Naive thymus-derived CD4-positive, alpha-beta T cell (primary cell): ENCODE data around the gene CCNE1. TPM values are rescaled to one million over a fixed set of nuclear protein-coding genes. Genes with fewer than 3 reads are reported as not detected.
"Not testable (repeated sequence)": the region's sequence is repeated elsewhere in the genome, so short reads cannot be mapped to it uniquely, and the experiment has no call there.

ENCODE experiments used
- ATAC-seq: fragments of 150-1000 bp; cut with Tn5 transposase; 2 replicates; pipeline ENCODE4 v1.10.0; 2021; ENCODE audit warnings: mild to moderate bottlenecking, moderate library complexity
- CTCF ChIA-PET: fragments of 350-600 bp; sonication (Branson Sonifier 250); formaldehyde crosslinking; loops from one replicate; lab custom pipeline; 2021; ENCODE audit warnings: antibody characterized with exemption; lab: Charles Lee
- POLR2A ChIA-PET: fragments of 350-600 bp; sonication (Branson Sonifier 250); formaldehyde crosslinking; loops from one replicate; lab custom pipeline; 2021; ENCODE audit warnings: antibody characterized with exemption, inconsistent platforms; lab: Charles Lee
- DNase-seq, 9 donors: peaks; one replicate each; pipeline versions ENCODE4 v3.0.0 to v3.0.0-alpha.2; 2020 to 2022; ENCODE audit warnings: mixed read lengths in 1 of 9
- H3K27ac ChIP-seq: one replicate; pipeline ENCODE4 v1.7.0; 2013; ENCODE audit warnings: mild to moderate bottlenecking, low read depth, low read length, moderate library complexity
- H3K27me3 ChIP-seq, 2 donors: one replicate each; pipeline ENCODE4 v1.7.0; 2013; ENCODE audit warnings: low read length in 2 of 2, mild to moderate bottlenecking in 2 of 2, moderate library complexity in 2 of 2; ENCODE audit not compliant: control insufficient read depth in 2 of 2, insufficient read depth in 2 of 2
- H3K36me3 ChIP-seq, 3 experiments: 1 replicate in 2 of 3; 2 replicates in 1 of 3; pipeline ENCODE4 v1.7.0; 2013; ENCODE audit warnings: low read length in 3 of 3, mild to moderate bottlenecking in 3 of 3, moderate library complexity in 1 of 3; ENCODE audit not compliant: insufficient read depth in 3 of 3, control insufficient read depth in 2 of 3
- H3K4me1 ChIP-seq, 2 donors: one replicate each; pipeline ENCODE4 v1.7.0; 2013; ENCODE audit warnings: low read length in 2 of 2, mild to moderate bottlenecking in 2 of 2, moderate library complexity in 1 of 2; ENCODE audit not compliant: control insufficient read depth in 2 of 2, insufficient read depth in 2 of 2
- H3K4me3 ChIP-seq: 2 replicates; pipeline ENCODE4 v1.7.0; 2013; ENCODE audit warnings: mild to moderate bottlenecking, low read length
- H3K9me3 ChIP-seq, 3 experiments: 1 replicate in 2 of 3; 2 replicates in 1 of 3; pipeline ENCODE4 v1.7.0; 2013; ENCODE audit warnings: low read length in 3 of 3; ENCODE audit not compliant: control insufficient read depth in 2 of 3
- H3K27ac Mint-ChIP-seq, 9 donors: one replicate each; pipeline ENCODE4 v1.8.0; 2020 to 2022; ENCODE audit warnings: mixed read lengths in 9 of 9, mild to moderate bottlenecking in 8 of 9, moderate library complexity in 5 of 9, inconsistent platforms in 2 of 9
- H3K27me3 Mint-ChIP-seq, 5 donors: one replicate each; pipeline ENCODE4 v1.8.0; 2021 to 2022; ENCODE audit warnings: mixed read lengths in 5 of 5, mild to moderate bottlenecking in 1 of 5
- H3K36me3 Mint-ChIP-seq, 5 donors: one replicate each; pipeline ENCODE4 v1.8.0; 2020 to 2022; ENCODE audit warnings: mixed read lengths in 5 of 5, mild to moderate bottlenecking in 3 of 5, inconsistent platforms in 1 of 5
- H3K4me1 Mint-ChIP-seq, 7 donors: one replicate each; pipeline ENCODE4 v1.8.0; 2020 to 2022; ENCODE audit warnings: mixed read lengths in 7 of 7, mild to moderate bottlenecking in 3 of 7, inconsistent platforms in 1 of 7
- H3K4me3 Mint-ChIP-seq, 10 donors: one replicate each; pipeline ENCODE4 v1.8.0; 2020 to 2022; ENCODE audit warnings: mild to moderate bottlenecking in 10 of 10, mixed read lengths in 10 of 10, moderate library complexity in 6 of 10, inconsistent platforms in 2 of 10
- H3K9me3 Mint-ChIP-seq, 11 donors: one replicate each; pipeline ENCODE4 v1.8.0; 2020 to 2022; ENCODE audit warnings: mixed read lengths in 11 of 11, mild to moderate bottlenecking in 4 of 11, inconsistent platforms in 1 of 11, moderate library complexity in 1 of 11
- intact Hi-C, 2 donors: fragments of 100-400 bp; cut with micrococcal nuclease; formaldehyde crosslinking; loops; one replicate each; pipeline ENCODE4 v1.15.1; 2023
- polyA plus RNA-seq, 2 donors: library from polyadenylated mRNA; unstranded; fragments of 300-500 nt; fragmentation: Illumina TruSeq; gene quantifications; one replicate each; pipeline ENCODE4 v1.2.3, GENCODE V29; 2021
- total RNA-seq, 6 experiments: library from RNA in 5 of 6; stranded (reverse) in 5 of 6; gene quantifications; 1 replicate in 5 of 6; 2 replicates in 1 of 6; pipeline ENCODE4 v1.2.3 and lab custom pipeline; 2021 to 2026

CCNE1 gene
- total and polyA plus RNA-seq, 7 experiments from 2014 or later = 1.9 to 36.1 (median 6.1) TPM

GRCh38 chr19:29795461-29796172 is 16.2 kb upstream of the CCNE1 start:
- Mint-ChIP-seq H3K36me3 (peaks cover 0 to 5% (median 0%) of the 10 kb centered on the region in 5 donors), H3K27me3 (peaks cover 0 to 7% (median 0%) of the 10 kb centered on the region in 5 donors), H3K9me3 (peaks cover 0 to 3% (median 0%) of the 10 kb centered on the region in 11 donors), H3K27ac (peak overlapping the region in 2 of 9 donors; percentile 36), H3K4me1 (peaks cover 0 to 10% (median 4%) of the 10 kb centered on the region in 7 donors), H3K4me3 (no peak overlapping the region)
- ATAC-seq (no peak), DNase-seq (no peak)
- Histone ChIP-seq H3K4me1 (no peaks in the 10 kb centered on the region), H3K27ac (no peak overlapping the region), H3K4me3 (no peak overlapping the region), H3K27me3 (no peaks in the 10 kb centered on the region), H3K36me3 (no peaks in the 10 kb centered on the region), H3K9me3 (no peaks in the 10 kb centered on the region)
- CTCF ChIA-PET = interaction anchor here (1.2 kb wide), 1 partner anchor 77 kb away, joined by 3 read pairs; no protein-coding TSS in a partner anchor
- intact Hi-C loops = no loop called here
- POLR2A ChIA-PET = interaction anchor here (1.0 to 1.1 kb wide), 2 partner anchors 19 to 189 kb away, joined by 3 to 4 read pairs; partner anchors contain the start of gene POP4

GRCh38 chr19:29796173-29796573 is 15.6 kb upstream of the CCNE1 start:
- no peaks in the 10 kb centered on the region for H3K4me1 ChIP-seq
- H3K9me3 ChIP-seq = no peaks in the 10 kb centered on the region
- ATAC-seq (no peak), DNase-seq (no peak)
- no peak overlapping the region for H3K27ac Mint-ChIP-seq
- CTCF ChIA-PET = interaction anchor here (0.6 to 1.2 kb wide), 2 partner anchors 36 to 76 kb away, joined by 3 read pairs; no protein-coding TSS in a partner anchor
- intact Hi-C loops = no loop called here
- H3K36me3 Mint-ChIP-seq = peaks cover 0 to 5% (median 0%) of the 10 kb centered on the region in 5 donors
- peaks cover 0 to 10% (median 4%) of the 10 kb centered on the region in 7 donors for H3K4me1 Mint-ChIP-seq
- H3K4me3 ChIP-seq = no peak overlapping the region
- no peaks in the 10 kb centered on the region for H3K27me3 ChIP-seq
- peaks cover 0 to 7% (median 0%) of the 10 kb centered on the region in 5 donors for H3K27me3 Mint-ChIP-seq
- no peaks in the 10 kb centered on the region for H3K36me3 ChIP-seq
- peaks cover 0 to 3% (median 0%) of the 10 kb centered on the region in 11 donors for H3K9me3 Mint-ChIP-seq
- H3K27ac ChIP-seq = no peak overlapping the region
- POLR2A ChIA-PET = interaction anchor here (1.0 to 1.1 kb wide), 2 partner anchors 18 to 190 kb away, joined by 3 to 4 read pairs; partner anchors contain the start of gene POP4
- H3K4me3 Mint-ChIP-seq = no peak overlapping the region

- CTCF ChIA-PET = interaction anchor here (0.6 kb wide), 1 partner anchor 76 kb away, joined by 3 read pairs; no protein-coding TSS in a partner anchor
- no peaks in the 10 kb centered on the region for H3K36me3 Mint-ChIP-seq
- H3K4me1 ChIP-seq = no peaks in the 10 kb centered on the region
- peaks cover 0 to 10% (median 1%) of the 10 kb centered on the region in 7 donors for H3K4me1 Mint-ChIP-seq
- no peaks in the 10 kb centered on the region for H3K9me3 ChIP-seq
- H3K27ac ChIP-seq = no peak overlapping the region
- no peaks in the 10 kb centered on the region for H3K9me3 Mint-ChIP-seq
- H3K4me3 ChIP-seq = no peak overlapping the region
- H3K27me3 ChIP-seq = no peaks in the 10 kb centered on the region
- ATAC-seq (no peak), DNase-seq (no peak)
- intact Hi-C loops = no loop called here
- H3K4me3 Mint-ChIP-seq = no peak overlapping the region
- no peaks in the 10 kb centered on the region for H3K36me3 ChIP-seq
- H3K27me3 Mint-ChIP-seq = no peaks in the 10 kb centered on the region
- POLR2A ChIA-PET = no interaction called here
- peak overlapping the region in 2 of 9 donors; percentile 29 to 50 for H3K27ac Mint-ChIP-seq
Observed at GRCh38 chr19:29798774-29799497, 12.9 kb upstream of the CCNE1 start.

GRCh38 chr19:29800100-29800825 is 11.5 kb upstream of the CCNE1 start:
- peaks cover 0 to 10% (median 4%) of the 10 kb centered on the region in 7 donors for H3K4me1 Mint-ChIP-seq
- H3K9me3 ChIP-seq = no peaks in the 10 kb centered on the region
- CTCF ChIA-PET = no interaction called here
- ATAC-seq = no peak
- no peak overlapping the region for H3K27ac ChIP-seq
- H3K27me3 ChIP-seq = no peaks in the 10 kb centered on the region
- no peaks in the 10 kb centered on the region for H3K36me3 Mint-ChIP-seq
- H3K4me1 ChIP-seq = no peaks in the 10 kb centered on the region
- H3K4me3 ChIP-seq = no peak overlapping the region
- no peaks in the 10 kb centered on the region for H3K27me3 Mint-ChIP-seq
- intact Hi-C loops = no loop called here
- peak overlapping the region in 4 of 9 donors; percentile 15 to 84 (median 42) for H3K27ac Mint-ChIP-seq
- H3K4me3 Mint-ChIP-seq = no peak overlapping the region
- H3K9me3 Mint-ChIP-seq = no peaks in the 10 kb centered on the region
- POLR2A ChIA-PET = no interaction called here
- H3K36me3 ChIP-seq = no peaks in the 10 kb centered on the region
- DNase-seq = no peak

DNA sequence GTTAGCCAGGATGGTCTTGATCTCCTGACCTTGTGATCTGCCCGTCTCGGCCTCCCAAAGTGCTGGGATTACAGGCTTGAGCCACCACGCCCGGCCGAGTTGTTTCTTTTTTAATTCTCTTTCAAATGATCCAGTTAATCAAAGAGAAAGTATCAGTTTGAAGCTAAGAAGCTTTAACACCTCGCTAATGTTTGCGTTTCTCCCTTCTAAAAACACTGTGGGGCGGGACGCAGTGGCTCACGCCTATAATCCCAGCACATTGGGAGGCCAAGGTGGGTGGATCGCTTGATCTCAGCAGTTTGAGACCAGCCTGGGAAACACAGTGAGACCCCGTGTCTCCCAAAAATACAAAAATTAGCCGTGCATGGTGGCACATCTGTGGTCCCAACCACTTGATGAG is 7.8 kb upstream of the CCNE1 start:
- H3K9me3 ChIP-seq, H3K27me3 ChIP-seq, H3K4me1 ChIP-seq, H3K27ac ChIP-seq, CTCF ChIA-PET, H3K4me1 Mint-ChIP-seq, ATAC-seq, POLR2A ChIA-PET, H3K4me3 ChIP-seq, H3K36me3 Mint-ChIP-seq, H3K27me3 Mint-ChIP-seq, H3K4me3 Mint-ChIP-seq, DNase-seq, H3K9me3 Mint-ChIP-seq, H3K36me3 ChIP-seq, intact Hi-C loops: not testable (repeated sequence)
- peak overlapping the region in 1 of 9 donors; percentile 62 for H3K27ac Mint-ChIP-seq

- CTCF ChIA-PET = no interaction called here
Observed at GRCh38 chr19:29804493-29804892, 7.3 kb upstream of the CCNE1 start.

More at GRCh38 chr19:29804493-29804892, 7.3 kb upstream of the CCNE1 start:
- no peak overlapping the region for H3K4me3 Mint-ChIP-seq
- H3K27ac Mint-ChIP-seq = peak overlapping the region in 1 of 9 donors; percentile 15
- no peak for ATAC-seq
- H3K4me1 Mint-ChIP-seq = peaks cover 0 to 8% (median 0%) of the 10 kb centered on the region in 7 donors
- POLR2A ChIA-PET = no interaction called here
- Histone ChIP-seq H3K4me3 (no peak overlapping the region), H3K36me3 (no peaks in the 10 kb centered on the region), H3K27me3 (no peaks in the 10 kb centered on the region), H3K27ac (no peak overlapping the region), H3K4me1 (no peaks in the 10 kb centered on the region), H3K9me3 (no peaks in the 10 kb centered on the region)
- no peak for DNase-seq
- no peaks in the 10 kb centered on the region for H3K27me3 Mint-ChIP-seq
- H3K36me3 Mint-ChIP-seq = peaks cover 0 to 2% (median 0%) of the 10 kb centered on the region in 5 donors
- no peaks in the 10 kb centered on the region for H3K9me3 Mint-ChIP-seq
- intact Hi-C loops = no loop called here
